Measurements from ENCODE around the gene SMPDL3B.
"Not testable (repeated sequence)": the region's sequence is repeated elsewhere in the genome, so short reads cannot be mapped to it uniquely, and the experiment has no call there.

The SMPDL3B gene

GRCh38 chr1:27971674-27972073 is 36.9 kb downstream of the SMPDL3B start:
- DNase-seq = no peak
- no peak overlapping the region for H3K4me3 Mint-ChIP-seq
- peaks cover 75% of the 10 kb centered on the region for H3K36me3 Mint-ChIP-seq (ENCODE audit: low read depth)
- H3K27me3 Mint-ChIP-seq = no peaks in the 10 kb centered on the region
- H3K9me3 Mint-ChIP-seq = no peaks in the 10 kb centered on the region
- no peak overlapping the region for H3K27ac Mint-ChIP-seq
- H3K4me1 Mint-ChIP-seq (ENCODE audit: low read depth) = peaks cover 21% of the 10 kb centered on the region

- Mint-ChIP-seq H3K4me3 (no peak overlapping the region), H3K4me1 (ENCODE audit: low read depth) (peaks cover 21% of the 10 kb centered on the region), H3K9me3 (no peaks in the 10 kb centered on the region), H3K36me3 (ENCODE audit: low read depth) (peaks cover 75% of the 10 kb centered on the region), H3K27ac (peak overlapping the region; percentile 32), H3K27me3 (no peaks in the 10 kb centered on the region)
- no peak for DNase-seq
These were observed 37.3 kb downstream of the SMPDL3B start for GRCh38 chr1:27972141-27972540.

GRCh38 chr1:27973771-27974416 is 39.1 kb downstream of the SMPDL3B start:
- DNase-seq = no peak
- Mint-ChIP-seq H3K4me3 (no peak overlapping the region), H3K36me3 (ENCODE audit: low read depth) (peaks cover 71% of the 10 kb centered on the region), H3K27me3 (no peaks in the 10 kb centered on the region), H3K9me3 (no peaks in the 10 kb centered on the region), H3K27ac (peak overlapping the region; percentile 49), H3K4me1 (ENCODE audit: low read depth) (peaks cover 14% of the 10 kb centered on the region)

- peaks cover 71% of the 10 kb centered on the region for H3K36me3 Mint-ChIP-seq (ENCODE audit: low read depth)
- DNase-seq = no peak
- H3K9me3 Mint-ChIP-seq = no peaks in the 10 kb centered on the region
- peaks cover 13% of the 10 kb centered on the region for H3K4me1 Mint-ChIP-seq (ENCODE audit: low read depth)
- H3K4me3 Mint-ChIP-seq = no peak overlapping the region
- H3K27ac Mint-ChIP-seq = peak overlapping the region; percentile 49
- H3K27me3 Mint-ChIP-seq = no peaks in the 10 kb centered on the region
These were observed 39.6 kb downstream of the SMPDL3B start for GRCh38 chr1:27974417-27974781.

- Mint-ChIP-seq H3K36me3 (ENCODE audit: low read depth) (peaks cover 36% of the 10 kb centered on the region), H3K27me3 (no peaks in the 10 kb centered on the region), H3K27ac (peak overlapping the region; percentile 76), H3K4me1 (ENCODE audit: low read depth) (peaks cover 4% of the 10 kb centered on the region), H3K9me3 (no peaks in the 10 kb centered on the region), H3K4me3 (no peak overlapping the region)
- DNase-seq = no peak
These were observed 44.5 kb downstream of the SMPDL3B start for GRCh38 chr1:27979151-27979858.

- peak overlapping the region; percentile 59 for H3K27ac Mint-ChIP-seq
These were observed 45.0 kb downstream of the SMPDL3B start for GRCh38 chr1:27979859-27980201.

GRCh38 chr1:27980216-27980845 is 45.5 kb downstream of the SMPDL3B start:
- peaks cover 34% of the 10 kb centered on the region for H3K36me3 Mint-ChIP-seq (ENCODE audit: low read depth)
- no peaks in the 10 kb centered on the region for H3K27me3 Mint-ChIP-seq
- H3K4me3 Mint-ChIP-seq = no peak overlapping the region
- H3K4me1 Mint-ChIP-seq (ENCODE audit: low read depth) = peaks cover 4% of the 10 kb centered on the region
- peak overlapping the region; percentile 59 for H3K27ac Mint-ChIP-seq
- no peaks in the 10 kb centered on the region for H3K9me3 Mint-ChIP-seq
- DNase-seq = no peak

More at GRCh38 chr1:27979859-27980201, 45.0 kb downstream of the SMPDL3B start:
- Mint-ChIP-seq H3K4me3 (no peak overlapping the region), H3K27me3 (no peaks in the 10 kb centered on the region), H3K9me3 (no peaks in the 10 kb centered on the region), H3K4me1 (ENCODE audit: low read depth) (peaks cover 4% of the 10 kb centered on the region), H3K36me3 (ENCODE audit: low read depth) (peaks cover 34% of the 10 kb centered on the region)
- DNase-seq = no peak

- DNase-seq = no peak
- Mint-ChIP-seq H3K36me3 (ENCODE audit: low read depth) (peaks cover 36% of the 10 kb centered on the region), H3K4me1 (ENCODE audit: low read depth) (peaks cover 4% of the 10 kb centered on the region), H3K27me3 (no peaks in the 10 kb centered on the region), H3K9me3 (no peaks in the 10 kb centered on the region), H3K4me3 (no peak overlapping the region), H3K27ac (peak overlapping the region; percentile 59)
These were observed 46.3 kb downstream of the SMPDL3B start for GRCh38 chr1:27981145-27981544.

- H3K9me3 Mint-ChIP-seq = no peaks in the 10 kb centered on the region
These were observed 56.2 kb downstream of the SMPDL3B start for GRCh38 chr1:27990920-27991537.

GRCh38 chr1:27992276-27992675 is 57.5 kb downstream of the SMPDL3B start:
- DNase-seq = peak; percentile 45
- no peaks in the 10 kb centered on the region for H3K9me3 Mint-ChIP-seq
- peak overlapping the region; percentile 92 for H3K27ac Mint-ChIP-seq
- peaks cover 29% of the 10 kb centered on the region for H3K4me1 Mint-ChIP-seq (ENCODE audit: low read depth)
- no peaks in the 10 kb centered on the region for H3K27me3 Mint-ChIP-seq
- H3K4me3 Mint-ChIP-seq = no peak overlapping the region
- peaks cover 89% of the 10 kb centered on the region for H3K36me3 Mint-ChIP-seq (ENCODE audit: low read depth)

More at GRCh38 chr1:27990920-27991537, 56.2 kb downstream of the SMPDL3B start:
- Mint-ChIP-seq H3K36me3 (ENCODE audit: low read depth) (peaks cover 82% of the 10 kb centered on the region), H3K4me1 (ENCODE audit: low read depth) (peaks cover 29% of the 10 kb centered on the region), H3K4me3 (no peak overlapping the region), H3K27ac (peak overlapping the region; percentile 27), H3K27me3 (no peaks in the 10 kb centered on the region)
- no peak for DNase-seq

- peak overlapping the region; percentile 92 for H3K27ac Mint-ChIP-seq
- peaks cover 29% of the 10 kb centered on the region for H3K4me1 Mint-ChIP-seq (ENCODE audit: low read depth)
- H3K9me3 Mint-ChIP-seq = no peaks in the 10 kb centered on the region
- peaks cover 89% of the 10 kb centered on the region for H3K36me3 Mint-ChIP-seq (ENCODE audit: low read depth)
- no peak for DNase-seq
- no peaks in the 10 kb centered on the region for H3K27me3 Mint-ChIP-seq
- no peak overlapping the region for H3K4me3 Mint-ChIP-seq
These were observed 58.4 kb downstream of the SMPDL3B start for GRCh38 chr1:27993241-27993640.

GRCh38 chr1:27994060-27994459 is 59.3 kb downstream of the SMPDL3B start:
- DNase-seq = no peak
- H3K27me3 Mint-ChIP-seq = no peaks in the 10 kb centered on the region
- H3K4me1 Mint-ChIP-seq (ENCODE audit: low read depth) = peaks cover 29% of the 10 kb centered on the region
- peaks cover 86% of the 10 kb centered on the region for H3K36me3 Mint-ChIP-seq (ENCODE audit: low read depth)
- no peak overlapping the region for H3K4me3 Mint-ChIP-seq
- H3K27ac Mint-ChIP-seq = peak overlapping the region; percentile 20
- H3K9me3 Mint-ChIP-seq = no peaks in the 10 kb centered on the region

GRCh38 chr1:27994526-27994925 is 59.7 kb downstream of the SMPDL3B start:
- Mint-ChIP-seq H3K36me3 (ENCODE audit: low read depth) (peaks cover 85% of the 10 kb centered on the region), H3K4me1 (ENCODE audit: low read depth) (peaks cover 29% of the 10 kb centered on the region), H3K27ac (peak overlapping the region; percentile 20)
- H3K27me3 Mint-ChIP-seq, H3K4me3 Mint-ChIP-seq, H3K9me3 Mint-ChIP-seq, DNase-seq: not testable (repeated sequence)

GRCh38 chr1:27999055-27999454 is 64.3 kb downstream of the SMPDL3B start:
- no peak overlapping the region for H3K27ac Mint-ChIP-seq
- H3K4me3 Mint-ChIP-seq = no peak overlapping the region
- H3K27me3 Mint-ChIP-seq = no peaks in the 10 kb centered on the region
- peaks cover 1% of the 10 kb centered on the region for H3K4me1 Mint-ChIP-seq (ENCODE audit: low read depth)
- H3K9me3 Mint-ChIP-seq = no peaks in the 10 kb centered on the region
- DNase-seq = no peak
- peaks cover 62% of the 10 kb centered on the region for H3K36me3 Mint-ChIP-seq (ENCODE audit: low read depth)

GRCh38 chr1:28002600-28002999 is 67.8 kb downstream of the SMPDL3B start:
- Mint-ChIP-seq H3K4me1 (ENCODE audit: low read depth) (peaks cover 3% of the 10 kb centered on the region), H3K9me3 (no peaks in the 10 kb centered on the region), H3K27me3 (no peaks in the 10 kb centered on the region), H3K36me3 (ENCODE audit: low read depth) (peaks cover 59% of the 10 kb centered on the region), H3K27ac (no peak overlapping the region), H3K4me3 (no peak overlapping the region)
- no peak for DNase-seq
